ENCODE measurements around the gene ZFR2. TPM values are rescaled to one million over a fixed set of nuclear protein-coding genes. Genes with fewer than 3 reads are reported as not detected.

ZFR2 gene
- total RNA-seq, 2 experiments from 2014 or later = 0.28 to 0.35 TPM

DNA sequence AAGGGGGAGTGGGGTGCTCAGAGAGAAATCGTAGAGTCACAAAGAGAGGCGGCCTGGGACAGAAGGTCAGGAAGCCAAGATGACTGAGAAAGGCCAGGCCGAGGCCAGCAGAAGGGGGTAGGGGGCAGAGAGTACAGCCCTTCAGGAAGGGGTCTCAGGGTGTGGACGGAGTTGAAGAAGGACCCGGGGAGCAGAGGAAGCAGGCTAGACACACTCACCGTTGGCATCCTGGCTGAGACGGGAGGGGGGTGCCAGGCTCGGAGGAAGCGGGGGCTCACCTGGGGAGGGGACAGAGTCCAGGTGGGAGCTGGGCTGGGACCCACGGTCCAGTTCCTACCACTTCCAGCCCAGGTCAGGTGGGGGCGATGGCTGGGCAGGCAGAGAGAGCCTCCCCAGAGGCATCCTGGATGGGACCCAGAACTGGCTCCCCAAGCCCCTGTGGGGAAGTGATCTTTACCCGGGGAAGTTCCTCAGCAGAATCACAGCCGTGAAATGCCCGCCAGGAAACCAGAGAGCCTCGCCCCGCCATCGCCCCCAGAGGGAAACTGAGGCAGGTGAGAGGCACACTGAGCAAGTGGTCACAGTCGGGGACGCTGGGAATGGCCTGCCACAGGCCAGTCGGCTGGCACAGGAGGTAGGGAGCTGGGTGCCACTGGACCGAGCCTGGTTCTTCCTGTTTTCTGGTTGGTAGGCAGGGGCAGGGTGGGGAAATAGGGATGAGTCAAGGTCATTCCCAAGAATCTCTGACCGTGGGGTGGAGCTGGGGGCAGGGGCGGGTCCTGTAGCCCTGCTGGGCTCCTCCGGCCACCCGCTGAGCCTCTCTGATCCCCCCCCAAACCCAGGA is 84.0 kb downstream of the ZFR2 start:
- no peak overlapping the region for H3K27ac Mint-ChIP-seq
- H3K4me3 Mint-ChIP-seq = peak overlapping the region; percentile 71
- H3K27me3 Mint-ChIP-seq = peaks cover 12% of the 10 kb centered on the region
- H3K36me3 Mint-ChIP-seq (ENCODE audit: low read depth) = peaks cover 21% of the 10 kb centered on the region
- ChIA-PET CTCF (no interaction called here), POLR2A (interaction anchor here (1.2 to 1.9 kb wide), 4 partner anchors 13 to 37 kb away, joined by 3 to 8 read pairs (median 4); partner anchors contain the start of gene MRPL54)
- H3K4me1 Mint-ChIP-seq = peaks cover 23% of the 10 kb centered on the region
- peaks cover 20% of the 10 kb centered on the region for H3K9me3 Mint-ChIP-seq
- DNase-seq = no peak

DNA sequence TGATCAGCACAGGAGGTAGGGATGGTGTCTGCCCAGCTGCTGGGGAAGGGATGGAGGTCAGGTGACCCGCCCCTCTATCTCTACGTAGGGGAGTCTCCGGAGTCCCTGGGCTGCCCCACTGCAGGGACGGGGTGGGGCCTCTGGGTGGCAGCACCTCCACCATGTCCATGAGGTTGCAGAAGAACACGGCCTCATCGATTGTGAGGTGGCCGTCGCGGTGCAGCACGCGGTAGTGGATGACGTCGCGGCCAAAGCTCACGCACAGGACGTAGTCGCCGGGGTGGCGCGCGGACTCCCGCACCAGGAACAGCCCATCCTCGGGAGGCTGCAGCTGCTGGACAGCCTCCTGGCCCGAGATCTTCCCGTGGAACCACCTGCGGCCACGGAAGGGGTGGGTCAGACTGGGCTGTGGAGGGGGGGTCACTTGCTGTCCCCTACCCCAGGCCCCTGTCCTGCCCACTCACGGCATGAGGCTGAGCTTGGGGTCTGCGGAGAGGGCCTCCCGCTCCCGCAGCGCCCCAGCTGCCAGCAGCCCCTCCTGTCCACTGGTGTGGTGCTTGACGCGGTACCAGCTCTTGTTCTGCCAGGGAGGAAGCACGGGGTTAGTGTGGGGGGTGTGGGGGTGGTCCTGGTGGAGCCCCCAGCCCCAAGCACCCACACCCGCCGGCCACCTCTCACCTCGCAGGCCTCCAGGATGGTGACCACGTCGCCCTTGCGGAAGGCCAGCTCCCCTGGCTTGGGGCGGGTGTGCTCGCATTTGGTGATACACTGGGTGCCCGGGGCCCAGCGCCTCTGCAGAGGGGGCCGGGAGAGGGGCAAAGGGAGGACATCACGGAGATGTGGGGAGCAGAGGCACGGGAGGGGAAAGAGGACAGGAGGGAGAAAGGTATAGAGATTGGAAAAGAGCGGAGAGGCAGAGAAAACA is 84.9 kb downstream of the ZFR2 start:
- Mint-ChIP-seq H3K9me3 (peaks cover 20% of the 10 kb centered on the region), H3K27ac (no peak overlapping the region), H3K27me3 (peaks cover 9% of the 10 kb centered on the region), H3K4me3 (peak overlapping the region; percentile 71), H3K4me1 (peaks cover 18% of the 10 kb centered on the region), H3K36me3 (ENCODE audit: low read depth) (peaks cover 21% of the 10 kb centered on the region)
- DNase-seq = peak; percentile 47
- ChIA-PET CTCF (interaction anchor here (1.2 kb wide), 1 partner anchor 14 kb away, joined by 3 read pairs; no protein-coding TSS in a partner anchor), POLR2A (interaction anchor here (1.2 to 1.9 kb wide), 4 partner anchors 14 to 38 kb away, joined by 3 to 8 read pairs (median 4); partner anchors contain the start of gene MRPL54)

DNA sequence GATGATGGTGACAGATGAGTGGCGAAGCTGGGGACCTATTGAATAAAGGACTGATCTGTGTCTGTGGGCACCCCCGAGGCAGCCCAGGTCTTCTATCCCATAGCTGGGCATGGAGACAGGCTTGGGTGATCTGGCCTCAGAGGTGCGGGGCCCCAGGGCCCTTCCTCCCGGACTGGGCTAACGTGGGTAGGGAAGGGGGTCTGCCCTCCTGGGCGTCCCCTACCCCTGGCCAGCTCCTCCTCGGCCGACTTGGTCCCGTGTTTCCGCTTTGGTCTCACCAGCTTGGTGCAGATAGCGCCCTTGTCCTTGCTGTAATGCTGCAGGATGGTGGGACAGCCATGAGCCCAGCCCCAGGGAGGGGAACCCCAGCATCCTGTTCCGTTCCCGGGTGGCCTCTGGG is 85.9 kb downstream of the ZFR2 start:
- Mint-ChIP-seq H3K27me3 (peaks cover 9% of the 10 kb centered on the region), H3K27ac (no peak overlapping the region), H3K36me3 (ENCODE audit: low read depth) (peaks cover 21% of the 10 kb centered on the region), H3K9me3 (peaks cover 20% of the 10 kb centered on the region), H3K4me1 (peaks cover 17% of the 10 kb centered on the region), H3K4me3 (no peak overlapping the region)
- POLR2A ChIA-PET = no interaction called here
- DNase-seq = no peak
- CTCF ChIA-PET = interaction anchor here (1.2 kb wide), 1 partner anchor 15 kb away, joined by 3 read pairs; no protein-coding TSS in a partner anchor

DNA sequence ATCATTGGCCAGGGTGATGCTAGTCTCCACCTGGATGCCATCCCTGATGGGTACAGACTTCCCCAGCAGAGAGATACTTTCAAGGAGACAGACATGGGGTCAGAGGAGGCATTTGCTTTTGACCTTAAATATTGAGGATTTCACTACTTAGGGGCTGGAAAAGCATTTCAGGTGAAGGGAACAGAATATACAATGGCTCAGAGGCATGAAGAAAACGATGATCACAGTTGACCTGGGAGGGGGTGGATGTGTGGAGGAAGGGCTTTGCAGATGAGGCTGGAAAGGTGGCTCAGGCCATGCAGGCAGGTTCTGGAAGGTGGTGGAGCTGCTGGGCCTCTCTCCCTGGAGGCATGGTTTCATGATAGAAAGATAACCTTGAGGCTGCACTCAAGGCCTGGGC is 86.5 kb downstream of the ZFR2 start:
- Mint-ChIP-seq H3K4me1 (peaks cover 17% of the 10 kb centered on the region), H3K9me3 (peaks cover 20% of the 10 kb centered on the region), H3K27me3 (peaks cover 9% of the 10 kb centered on the region), H3K36me3 (ENCODE audit: low read depth) (peaks cover 21% of the 10 kb centered on the region), H3K27ac (no peak overlapping the region), H3K4me3 (no peak overlapping the region)
- CTCF ChIA-PET = interaction anchor here (1.2 kb wide), 1 partner anchor 15 kb away, joined by 3 read pairs; no protein-coding TSS in a partner anchor
- no peak for DNase-seq
- POLR2A ChIA-PET = interaction anchor here (1.2 kb wide), 1 partner anchor 16 kb away, joined by 3 read pairs; no protein-coding TSS in a partner anchor

DNA sequence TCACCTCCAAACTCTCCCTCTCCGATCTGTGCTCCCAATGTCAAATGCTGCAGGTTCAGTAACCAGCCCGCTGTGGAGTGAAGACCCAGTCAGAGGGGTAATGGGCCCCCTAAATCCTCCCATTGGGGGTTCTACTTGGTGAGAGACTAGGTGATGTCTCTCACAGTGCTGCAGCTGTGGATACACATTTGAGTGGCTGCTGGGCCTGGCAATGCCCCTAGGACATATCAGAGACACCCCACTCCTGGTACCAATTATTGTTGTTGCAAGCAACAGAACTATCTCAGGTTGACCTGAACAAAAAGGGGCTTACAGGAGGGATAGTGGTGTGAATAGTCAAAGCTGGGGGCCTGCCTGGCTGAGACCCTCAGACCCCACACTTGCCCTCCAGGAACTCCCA is 87.2 kb downstream of the ZFR2 start:
- ChIA-PET CTCF (no interaction called here), POLR2A (interaction anchor here (1.1 to 1.2 kb wide), 2 partner anchors 16 to 19 kb away, joined by 3 read pairs; partner anchors contain the start of gene MRPL54)
- Mint-ChIP-seq H3K36me3 (ENCODE audit: low read depth) (peaks cover 21% of the 10 kb centered on the region), H3K4me3 (no peak overlapping the region), H3K27me3 (peaks cover 8% of the 10 kb centered on the region), H3K4me1 (peaks cover 16% of the 10 kb centered on the region), H3K9me3 (peaks cover 20% of the 10 kb centered on the region), H3K27ac (no peak overlapping the region)
- DNase-seq = no peak

DNA sequence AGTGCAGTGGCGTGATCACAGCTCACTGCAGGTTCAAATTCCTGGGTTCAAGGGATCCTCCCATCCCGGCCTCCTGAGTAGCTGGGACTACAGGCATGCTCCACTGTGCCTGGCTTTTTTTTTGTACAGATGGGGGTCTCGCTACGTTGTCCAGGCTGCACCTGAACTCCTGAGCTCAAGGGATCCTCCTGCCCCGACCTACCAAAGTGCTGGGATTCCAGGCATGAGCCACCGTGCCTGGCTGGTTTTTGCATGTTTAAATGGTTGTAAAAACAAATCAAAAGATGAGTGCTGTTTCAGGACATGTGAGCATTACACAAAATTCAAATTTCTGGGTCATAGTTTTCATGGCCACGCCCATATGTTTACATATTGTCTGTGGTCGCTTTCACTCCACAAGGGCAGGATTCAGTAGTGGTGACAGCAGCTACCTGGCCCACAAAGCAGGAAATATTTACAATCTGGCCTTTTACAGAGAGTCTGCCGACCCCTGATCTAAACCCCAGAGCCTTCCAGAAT is 88.0 kb downstream of the ZFR2 start:
- Mint-ChIP-seq H3K27ac (no peak overlapping the region), H3K36me3 (ENCODE audit: low read depth) (peaks cover 21% of the 10 kb centered on the region), H3K27me3 (peaks cover 7% of the 10 kb centered on the region), H3K4me1 (peaks cover 15% of the 10 kb centered on the region), H3K4me3 (no peak overlapping the region), H3K9me3 (peaks cover 20% of the 10 kb centered on the region)
- CTCF ChIA-PET = no interaction called here
- POLR2A ChIA-PET = interaction anchor here (0.6 to 1.4 kb wide), 3 partner anchors 19 to 35 kb away, joined by 3 read pairs; partner anchors contain the start of gene MRPL54
- DNase-seq = no peak

DNA sequence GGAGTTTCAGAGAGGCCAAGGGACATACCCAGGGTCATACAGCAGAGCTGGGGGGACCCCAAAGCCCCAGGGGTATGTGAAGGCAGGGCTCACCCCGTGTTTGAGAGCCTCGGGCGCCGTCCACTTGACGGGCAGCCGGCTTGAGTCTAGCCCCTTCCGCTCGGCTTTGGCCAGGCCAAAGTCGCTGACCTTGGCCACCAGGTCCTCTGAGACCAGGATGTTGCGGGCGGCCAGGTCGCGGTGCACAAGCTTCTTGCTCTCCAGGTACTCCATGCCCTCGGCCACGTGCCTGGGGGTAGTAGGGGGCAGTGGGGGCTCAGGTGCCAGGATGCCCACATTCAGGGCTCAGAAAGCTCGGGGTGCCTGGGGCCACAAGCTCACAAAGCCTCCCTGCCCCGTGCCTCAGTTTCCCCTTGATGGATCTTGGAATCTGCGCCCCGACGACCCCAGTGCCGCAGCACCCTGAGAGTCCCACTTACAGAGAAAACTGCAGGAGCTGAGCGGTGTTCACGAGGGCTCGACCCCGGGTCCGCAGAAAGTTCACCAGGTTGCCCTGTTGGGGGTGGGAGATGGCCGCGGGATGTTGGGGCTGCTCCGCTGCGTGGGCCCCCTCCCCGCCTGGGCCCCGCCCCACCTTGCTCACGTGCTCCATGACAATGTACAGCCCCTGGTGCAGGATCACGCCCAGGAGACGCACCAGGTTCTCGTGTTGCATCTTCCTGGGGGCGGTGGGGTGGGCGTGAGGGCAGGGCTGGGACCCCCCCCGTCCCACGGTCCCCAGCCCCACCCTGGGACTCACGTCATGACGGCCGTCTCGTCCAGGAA is 89.7 kb downstream of the ZFR2 start:
- no peak overlapping the region for H3K4me3 Mint-ChIP-seq
- ChIA-PET CTCF (interaction anchor here (0.9 to 1.3 kb wide), 2 partner anchors 16 to 17 kb away, joined by 5 to 6 read pairs; partner anchors contain the start of gene MRPL54), POLR2A (no interaction called here)
- H3K9me3 Mint-ChIP-seq = peaks cover 20% of the 10 kb centered on the region
- no peak overlapping the region for H3K27ac Mint-ChIP-seq
- peaks cover 21% of the 10 kb centered on the region for H3K36me3 Mint-ChIP-seq (ENCODE audit: low read depth)
- H3K4me1 Mint-ChIP-seq = peaks cover 6% of the 10 kb centered on the region
- DNase-seq = no peak
- H3K27me3 Mint-ChIP-seq = peaks cover 2% of the 10 kb centered on the region

DNA sequence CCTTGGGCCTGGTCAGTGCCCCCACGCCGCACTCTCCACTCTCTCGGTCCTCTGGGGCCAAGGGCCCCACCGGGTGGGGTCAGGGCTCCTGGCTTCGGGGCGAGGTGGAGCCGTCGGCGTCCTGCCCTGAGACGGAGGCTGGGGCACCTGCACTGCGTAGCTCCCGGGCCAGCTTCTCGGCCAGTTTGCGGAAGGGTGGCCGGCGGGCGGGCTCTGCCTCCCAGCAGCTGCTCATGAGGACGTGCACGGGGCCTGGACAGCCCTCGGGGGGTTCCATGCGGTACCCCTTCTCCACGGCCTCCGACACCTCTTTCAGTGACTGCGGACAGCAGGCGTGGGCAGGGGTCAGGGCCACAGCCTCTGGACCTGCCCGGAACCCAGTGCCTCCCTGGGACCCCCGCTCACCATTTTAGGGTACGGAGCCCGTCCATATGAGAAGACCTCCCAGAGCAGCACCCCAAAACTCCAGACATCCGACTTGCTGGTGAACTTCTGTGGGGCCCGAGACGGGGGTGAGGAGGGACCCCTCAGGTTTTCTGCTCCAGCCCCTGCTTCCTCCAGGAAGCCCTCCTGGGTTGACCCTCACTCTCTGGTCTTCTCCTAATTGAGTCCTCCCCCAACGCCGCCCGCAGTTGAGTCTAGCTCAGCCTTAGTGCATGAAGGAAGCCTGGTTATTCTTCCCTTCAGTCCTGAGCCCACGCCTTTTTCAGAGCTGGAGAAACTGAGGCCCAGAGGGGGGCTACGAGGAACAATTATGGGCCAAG is 90.6 kb downstream of the ZFR2 start:
- ChIA-PET CTCF (no interaction called here), POLR2A (no interaction called here)
- Mint-ChIP-seq H3K9me3 (peaks cover 20% of the 10 kb centered on the region), H3K4me1 (peaks cover 6% of the 10 kb centered on the region), H3K36me3 (ENCODE audit: low read depth) (peaks cover 18% of the 10 kb centered on the region), H3K27me3 (no peaks in the 10 kb centered on the region), H3K27ac (no peak overlapping the region), H3K4me3 (no peak overlapping the region)
- DNase-seq = no peak

DNA sequence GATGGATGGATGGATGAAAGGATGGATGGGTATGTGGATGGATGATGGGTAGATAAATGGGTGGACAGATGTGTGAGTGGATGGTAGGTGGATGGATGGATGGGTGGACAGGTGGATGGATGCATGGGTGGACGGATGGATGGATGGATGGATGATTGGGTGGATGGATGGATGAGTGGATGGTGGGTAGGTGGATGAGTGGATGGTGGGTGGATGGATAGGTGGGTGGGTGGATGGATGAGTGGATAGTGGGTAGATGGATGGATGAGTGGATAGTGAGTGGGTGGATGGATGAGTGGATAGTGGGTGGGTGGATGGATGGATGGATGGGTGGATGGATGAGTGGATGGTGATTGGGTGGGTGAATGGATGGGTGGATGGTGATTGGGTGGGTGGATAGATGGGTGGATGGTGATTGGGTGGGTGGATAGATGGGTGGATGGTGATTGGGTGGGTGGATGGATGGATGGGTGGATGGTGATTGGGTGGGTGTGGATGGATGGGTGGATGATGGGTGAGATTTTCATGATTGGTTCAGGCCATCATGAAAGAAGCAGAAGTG is 92.3 kb downstream of the ZFR2 start:
- Mint-ChIP-seq H3K36me3 (ENCODE audit: low read depth) (peaks cover 3% of the 10 kb centered on the region), H3K27me3 (no peaks in the 10 kb centered on the region), H3K4me3 (no peak overlapping the region), H3K9me3 (peaks cover 7% of the 10 kb centered on the region), H3K4me1 (peaks cover 7% of the 10 kb centered on the region), H3K27ac (no peak overlapping the region)
- no peak for DNase-seq
- ChIA-PET POLR2A (no interaction called here), CTCF (no interaction called here)

DNA sequence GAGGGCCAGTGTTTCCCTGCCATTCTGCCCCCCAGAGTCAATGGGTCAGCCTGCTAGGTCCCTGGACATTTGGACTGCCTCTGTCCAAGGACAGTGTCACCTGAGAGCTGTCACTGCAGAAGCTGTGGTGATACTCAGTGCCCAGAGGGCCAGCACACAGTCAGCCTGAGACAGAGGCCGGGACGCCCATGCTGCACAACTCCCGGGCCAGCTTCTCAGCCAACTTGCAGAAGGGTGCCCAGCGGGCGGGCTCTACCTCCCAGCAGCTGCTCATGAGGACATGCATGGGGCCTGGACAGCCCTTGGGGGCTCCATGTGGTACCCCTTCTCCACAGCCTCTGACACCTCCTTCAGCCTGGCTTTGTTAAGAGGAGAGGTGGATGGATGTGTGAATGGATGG is 93.0 kb downstream of the ZFR2 start:
- H3K36me3 Mint-ChIP-seq (ENCODE audit: low read depth) = no peaks in the 10 kb centered on the region
- no peaks in the 10 kb centered on the region for H3K27me3 Mint-ChIP-seq
- DNase-seq = no peak
- H3K4me3 Mint-ChIP-seq = no peak overlapping the region
- CTCF ChIA-PET = no interaction called here
- H3K4me1 Mint-ChIP-seq = peaks cover 2% of the 10 kb centered on the region
- POLR2A ChIA-PET = interaction anchor here (1.6 kb wide), 1 partner anchor 10 kb away, joined by 5 read pairs; no protein-coding TSS in a partner anchor
- peaks cover 1% of the 10 kb centered on the region for H3K9me3 Mint-ChIP-seq
- no peak overlapping the region for H3K27ac Mint-ChIP-seq

DNA sequence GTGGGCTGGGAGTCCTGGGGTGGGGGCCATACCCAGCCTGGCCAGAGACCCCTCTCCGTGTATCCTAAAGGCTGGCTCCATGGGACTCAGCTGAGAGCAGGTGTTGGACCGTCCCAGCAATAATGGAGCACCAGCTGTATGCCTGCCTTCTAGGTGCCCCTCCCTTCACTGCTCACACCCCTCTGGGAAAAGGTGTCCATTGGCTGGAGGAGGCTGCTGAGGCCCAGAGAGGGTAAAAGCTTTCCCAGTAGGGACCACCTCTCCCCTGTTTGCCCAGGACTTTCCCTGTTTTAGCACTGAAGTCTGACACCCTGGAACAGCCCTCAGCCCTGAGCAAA is 93.5 kb downstream of the ZFR2 start:
- Mint-ChIP-seq H3K27ac (no peak overlapping the region), H3K36me3 (ENCODE audit: low read depth) (no peaks in the 10 kb centered on the region), H3K4me3 (no peak overlapping the region), H3K27me3 (no peaks in the 10 kb centered on the region), H3K9me3 (no peaks in the 10 kb centered on the region), H3K4me1 (peaks cover 2% of the 10 kb centered on the region)
- ChIA-PET POLR2A (interaction anchor here (1.6 kb wide), 1 partner anchor 9 kb away, joined by 5 read pairs; no protein-coding TSS in a partner anchor), CTCF (no interaction called here)
- no peak for DNase-seq

All from activated CD4-positive, alpha-beta memory T cell treated with anti-CD3 and anti-CD28 coated beads, Interleukin-2, amount 10 ng/mL, durations not matched to agents 7 days and 5 days (primary cell).